HG03060 (cell line): Measurements from ENCODE around the gene EMP2.
"Not testable (repeated sequence)": the region's sequence is repeated elsewhere in the genome, so short reads cannot be mapped to it uniquely, and the experiment has no call there.

ENCODE experiments used
- ATAC-seq: cut with Tn5 transposase; IDR thresholded peaks from one replicate; pipeline ENCODE4 v1.9.1; 2021; ENCODE audit warnings: low read depth, moderate number of reproducible peaks; ENCODE audit not compliant: unreplicated experiment

EMP2 gene

GRCh38 chr16:10579965-10580882 is at the start of gene EMP2:
TSS of gene EMP2 (minus strand) at chr16:10580598. CDS start at chr16:10547617, 32,981 bp downstream.
- ATAC-seq, result no peak

- ATAC-seq, result no peak
Observed at GRCh38 chr16:10629592-10629963, 49.2 kb upstream of the EMP2 start.

GRCh38 chr16:10625595-10626357 is 45.4 kb upstream of the EMP2 start:
- ATAC-seq, result no peak

DNA sequence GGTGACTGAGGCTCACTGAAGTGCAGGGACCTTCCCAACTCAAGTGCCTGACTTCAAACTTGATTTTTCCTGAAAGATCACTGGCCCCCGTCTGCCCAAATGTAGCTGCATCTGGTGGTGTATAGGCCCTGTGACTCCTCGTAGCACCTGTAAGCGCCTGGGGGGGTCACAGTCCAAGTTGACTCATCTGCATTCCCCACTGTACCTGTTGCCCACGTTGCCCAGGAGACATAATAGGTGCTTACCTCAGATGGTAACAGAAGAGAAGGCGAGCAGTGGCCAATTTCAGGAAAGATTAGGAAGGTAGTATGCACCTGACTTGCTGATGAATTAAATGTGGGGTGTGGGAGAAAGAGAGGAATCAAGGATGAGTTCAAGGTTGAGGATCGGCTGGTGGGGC is 44.1 kb upstream of the EMP2 start:
- ATAC-seq, result no peak

DNA sequence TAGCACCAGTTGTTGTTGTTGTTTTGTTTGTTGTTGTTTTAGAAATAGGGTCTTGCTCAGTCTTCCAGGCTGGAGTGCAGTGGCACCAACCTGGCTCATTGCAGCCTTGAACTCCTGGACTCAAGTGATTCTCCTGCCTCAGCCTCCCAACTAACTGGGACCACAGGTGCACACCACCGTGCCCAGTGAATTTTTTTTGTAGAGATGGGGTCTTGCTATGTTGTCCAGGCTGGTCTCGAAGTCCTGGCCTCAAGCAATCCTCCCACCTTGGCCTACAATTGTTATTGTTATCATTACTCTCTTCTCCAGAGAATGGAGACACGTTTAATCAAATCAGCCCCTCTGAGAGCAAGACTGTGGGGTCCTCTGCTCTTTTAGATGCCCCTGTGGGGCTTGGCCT is 42.7 kb upstream of the EMP2 start:
- no peak for ATAC-seq

- no peak for ATAC-seq
Observed at GRCh38 chr16:10622036-10622921, 41.9 kb upstream of the EMP2 start.

- ATAC-seq, result not testable (repeated sequence)
Observed at GRCh38 chr16:10621216-10621949, 41.0 kb upstream of the EMP2 start.

DNA sequence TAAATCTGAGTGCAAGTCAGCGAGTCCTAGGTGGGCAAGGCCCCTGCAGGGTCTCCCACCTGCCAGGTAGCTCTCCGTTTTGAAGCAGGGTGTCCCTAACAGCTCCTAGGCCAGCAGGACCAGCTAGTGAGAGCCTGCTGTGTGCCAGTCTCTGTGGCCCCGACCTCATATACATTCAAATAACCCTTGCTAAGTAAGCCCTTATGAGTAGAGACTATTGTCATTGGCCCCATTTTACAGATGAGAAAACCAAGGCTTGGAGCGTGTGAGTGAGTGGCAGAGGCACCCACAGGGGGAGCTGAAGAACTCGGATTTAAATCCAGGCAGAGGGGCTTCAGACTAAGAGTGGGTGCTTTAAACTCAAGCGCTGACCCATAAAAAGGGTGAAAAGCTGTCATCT is 39.7 kb upstream of the EMP2 start:
- no peak for ATAC-seq

DNA sequence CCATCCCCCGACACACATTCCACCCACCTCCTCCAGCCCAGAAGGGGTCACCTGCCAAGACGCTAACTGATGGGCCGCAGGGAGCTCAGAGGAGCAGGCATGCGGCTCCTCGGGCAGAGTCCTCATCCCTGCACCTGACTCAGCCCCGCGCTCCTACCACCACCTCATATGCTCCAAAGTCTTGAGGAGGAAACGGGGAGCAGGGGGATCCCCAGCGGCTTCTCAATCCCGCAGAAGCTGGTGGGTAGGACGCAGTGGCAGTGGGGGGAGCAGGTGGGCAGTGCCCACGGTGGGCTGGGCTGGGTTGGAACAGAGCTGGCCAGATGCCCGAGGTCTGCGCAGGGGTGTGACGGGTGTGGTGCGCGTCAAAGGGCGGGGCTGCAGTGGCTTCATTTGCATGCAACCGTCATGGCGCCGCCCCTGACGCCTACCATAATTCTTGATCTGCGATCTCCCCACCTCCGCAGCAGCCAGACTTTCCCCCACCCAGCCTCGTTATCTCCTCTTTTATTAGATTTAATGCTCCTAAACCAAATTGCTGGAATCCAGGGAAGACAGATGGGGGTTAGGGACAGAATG is 39.0 kb upstream of the EMP2 start:
- no peak for ATAC-seq

- ATAC-seq, result no peak
Observed at GRCh38 chr16:10618710-10619209, 38.4 kb upstream of the EMP2 start.

GRCh38 chr16:10617662-10618420 is 37.4 kb upstream of the EMP2 start:
- ATAC-seq, result no peak

- ATAC-seq, result no peak
Observed at GRCh38 chr16:10616756-10617640, 36.6 kb upstream of the EMP2 start.

- no peak for ATAC-seq
Observed at GRCh38 chr16:10616419-10616755, 36.0 kb upstream of the EMP2 start.

DNA sequence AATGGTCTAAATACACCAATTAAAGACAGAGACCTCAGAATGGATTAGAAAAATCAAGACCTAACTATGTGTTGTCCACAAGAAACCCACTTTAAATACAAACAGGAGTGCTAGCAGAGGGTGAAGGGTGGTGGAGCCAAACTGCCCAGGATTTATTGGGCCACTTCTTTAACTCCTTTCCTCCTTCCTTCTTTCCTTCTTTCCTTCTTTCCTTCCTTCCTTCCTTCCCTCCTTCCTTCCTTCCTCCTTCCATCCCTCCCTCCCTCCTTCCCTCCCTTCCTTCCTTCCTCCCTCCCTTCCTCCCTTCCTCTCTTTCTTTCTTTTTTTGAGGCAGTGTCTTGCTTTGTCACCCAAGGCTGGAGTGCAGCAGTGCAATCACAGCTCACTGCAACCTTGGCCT is 34.3 kb upstream of the EMP2 start:
- no peak for ATAC-seq

DNA sequence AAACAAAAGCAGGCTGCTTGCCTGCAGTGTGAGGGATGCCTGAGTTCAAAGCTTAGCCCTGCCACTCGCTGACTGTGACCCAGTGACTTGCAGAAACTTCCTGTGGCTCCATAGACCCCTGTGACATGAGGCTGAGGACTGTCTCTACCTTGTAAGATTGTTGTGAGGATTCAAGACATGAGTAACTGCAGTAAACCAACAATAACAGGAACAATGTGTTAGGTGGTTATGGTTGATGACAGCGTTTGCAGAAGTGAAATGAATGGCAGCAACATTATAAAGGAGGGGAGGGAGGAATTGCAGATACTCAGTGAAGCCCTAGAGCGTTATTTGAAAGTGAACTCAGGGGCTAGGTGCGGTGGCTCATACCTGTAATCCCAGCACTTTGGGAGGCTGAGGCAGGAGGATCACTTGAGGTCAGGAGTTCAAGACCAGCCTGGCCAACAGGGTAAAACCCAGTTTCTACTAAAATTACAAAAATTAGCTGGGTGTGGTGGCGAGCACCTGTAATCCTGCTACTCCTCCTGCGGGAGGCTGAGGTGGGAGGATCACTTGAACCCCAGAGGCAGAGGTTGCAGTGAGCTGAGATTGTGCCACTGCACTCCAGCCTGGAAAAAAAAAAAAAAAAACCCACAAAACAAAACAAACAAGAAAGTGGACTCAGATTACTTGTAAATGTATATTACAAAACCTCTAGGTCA is 33.5 kb upstream of the EMP2 start:
- ATAC-seq, result no peak

- no peak for ATAC-seq
Observed at GRCh38 chr16:10612649-10613179, 32.3 kb upstream of the EMP2 start.

DNA sequence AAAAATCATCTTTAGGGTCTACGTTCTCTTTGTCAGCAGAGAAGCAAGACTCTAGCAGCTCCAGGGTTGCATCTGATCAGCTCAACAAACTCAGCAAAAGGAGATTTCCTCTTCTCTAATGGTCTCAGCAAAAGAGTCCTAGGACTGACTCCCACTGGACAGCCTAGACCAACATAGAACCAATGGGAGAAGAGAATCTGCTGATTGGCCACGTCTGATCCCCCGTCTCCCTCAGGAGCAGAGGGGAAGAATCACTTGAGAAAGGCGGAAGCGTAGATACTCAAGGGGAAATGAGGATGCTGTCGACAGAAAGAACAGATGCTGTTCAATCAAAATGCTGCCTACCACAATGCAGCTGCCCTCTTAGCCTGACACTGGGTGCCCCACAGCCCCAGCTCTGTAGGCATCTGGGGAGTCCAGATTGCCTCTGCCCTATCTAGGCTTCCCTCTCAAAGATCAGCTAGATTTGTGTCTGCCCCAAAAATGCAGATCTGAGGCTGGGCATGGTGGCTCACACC is 31.5 kb upstream of the EMP2 start:
- ATAC-seq, result no peak
